WERI-Rb-1 (cell line): ENCODE data around the gene SLCO4A1.

Source experiments
- DNase-seq: peaks from one replicate; pipeline ENCODE4 v3.0.0-alpha.2; 2020
- H3K27ac ChIP-seq: fragments of 250-450 bp; sonication (Bioruptor Pico); 2 replicates; pipeline ENCODE4 v1.5.1; 2020; ENCODE audit warnings: mild to moderate bottlenecking, moderate library complexity
- H3K27me3 ChIP-seq: fragments of 250-450 bp; sonication (Bioruptor Pico); 2 replicates; pipeline ENCODE4 v1.5.1; 2021; ENCODE audit warnings: mild to moderate bottlenecking, low read depth, moderate library complexity; ENCODE audit not compliant: insufficient read depth, severe bottlenecking
- H3K36me3 ChIP-seq: fragments of 250-450 bp; sonication (Bioruptor Pico); 2 replicates; pipeline ENCODE4 v1.5.1; 2020; ENCODE audit warnings: mild to moderate bottlenecking, moderate library complexity
- H3K4me3 ChIP-seq: 2 replicates; pipeline ENCODE4 v1.5.1; 2011; ENCODE audit warnings: low read depth, mild to moderate bottlenecking, control low read depth, low read length
- H3K9me3 ChIP-seq: fragments of 250-450 bp; sonication (Bioruptor Pico); 2 replicates; pipeline ENCODE4 v1.5.1; 2021; ENCODE audit warnings: mild to moderate bottlenecking, moderate library complexity; ENCODE audit not compliant: severe bottlenecking
- TF ChIP-seq, protein P1 (sequence below): IDR thresholded peaks from 2 replicates; pipeline ENCODE4 v1.5.1; 2011; ENCODE audit warnings: low read depth, mild to moderate bottlenecking, control low read depth, inconsistent platforms, low read length

Gene SLCO4A1

DNA sequence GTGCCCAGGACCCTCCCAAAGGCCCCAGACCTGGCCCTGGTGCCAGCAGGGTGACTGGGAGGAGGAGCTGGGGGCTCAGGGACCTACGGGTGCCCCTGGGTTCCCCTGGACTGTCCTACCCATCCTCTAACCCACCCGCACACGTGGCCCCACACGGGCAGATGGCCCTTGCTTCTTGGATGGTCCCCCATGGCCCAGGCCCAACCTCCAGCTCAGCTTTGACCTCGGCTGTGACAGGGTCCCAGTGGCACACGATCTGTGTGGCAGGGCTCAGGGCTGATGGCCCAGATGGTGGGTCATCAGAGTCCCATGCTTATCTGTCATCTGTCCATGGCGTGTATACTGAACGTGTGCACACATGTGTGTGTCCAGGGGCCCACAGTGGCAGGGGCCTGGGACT, 70.3 kb downstream of the SLCO4A1 start:
- Histone ChIP-seq H3K36me3 (no peaks in the 10 kb centered on the region), H3K4me3 (no peak overlapping the region), H3K27me3 (peaks cover 4% of the 10 kb centered on the region), H3K9me3 (no peaks in the 10 kb centered on the region), H3K27ac (no peak overlapping the region)
- TF ChIP-seq, protein P1, sequence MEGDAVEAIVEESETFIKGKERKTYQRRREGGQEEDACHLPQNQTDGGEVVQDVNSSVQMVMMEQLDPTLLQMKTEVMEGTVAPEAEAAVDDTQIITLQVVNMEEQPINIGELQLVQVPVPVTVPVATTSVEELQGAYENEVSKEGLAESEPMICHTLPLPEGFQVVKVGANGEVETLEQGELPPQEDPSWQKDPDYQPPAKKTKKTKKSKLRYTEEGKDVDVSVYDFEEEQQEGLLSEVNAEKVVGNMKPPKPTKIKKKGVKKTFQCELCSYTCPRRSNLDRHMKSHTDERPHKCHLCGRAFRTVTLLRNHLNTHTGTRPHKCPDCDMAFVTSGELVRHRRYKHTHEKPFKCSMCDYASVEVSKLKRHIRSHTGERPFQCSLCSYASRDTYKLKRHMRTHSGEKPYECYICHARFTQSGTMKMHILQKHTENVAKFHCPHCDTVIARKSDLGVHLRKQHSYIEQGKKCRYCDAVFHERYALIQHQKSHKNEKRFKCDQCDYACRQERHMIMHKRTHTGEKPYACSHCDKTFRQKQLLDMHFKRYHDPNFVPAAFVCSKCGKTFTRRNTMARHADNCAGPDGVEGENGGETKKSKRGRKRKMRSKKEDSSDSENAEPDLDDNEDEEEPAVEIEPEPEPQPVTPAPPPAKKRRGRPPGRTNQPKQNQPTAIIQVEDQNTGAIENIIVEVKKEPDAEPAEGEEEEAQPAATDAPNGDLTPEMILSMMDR = no peak
- DNase-seq = no peak

DNA sequence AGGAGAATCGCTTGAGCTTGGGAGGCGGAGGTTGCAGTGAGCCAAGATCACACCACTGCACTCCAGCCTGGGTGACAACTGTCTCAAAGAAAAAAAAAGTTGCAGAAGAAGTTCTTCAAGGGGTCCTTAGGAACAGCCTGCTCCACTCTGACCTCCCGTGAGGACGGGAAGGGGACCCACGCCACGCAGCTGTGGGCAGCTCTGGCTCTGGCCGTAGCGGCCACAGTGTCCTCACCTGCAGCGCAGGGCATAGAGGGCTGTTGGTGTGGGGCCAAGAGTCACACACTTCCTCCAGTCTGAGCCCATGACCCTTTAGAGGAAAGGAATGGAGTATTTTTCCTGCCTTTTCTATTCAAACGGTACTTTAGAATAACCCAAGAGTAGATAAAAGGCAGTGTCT, 71.7 kb downstream of the SLCO4A1 start:
- no peak for DNase-seq
- peaks cover 2% of the 10 kb centered on the region for H3K27me3 ChIP-seq
- H3K36me3 ChIP-seq = no peaks in the 10 kb centered on the region
- no peaks in the 10 kb centered on the region for H3K9me3 ChIP-seq
- no peak overlapping the region for H3K27ac ChIP-seq
- TF ChIP-seq, protein P1 = no peak
- no peak overlapping the region for H3K4me3 ChIP-seq

DNA sequence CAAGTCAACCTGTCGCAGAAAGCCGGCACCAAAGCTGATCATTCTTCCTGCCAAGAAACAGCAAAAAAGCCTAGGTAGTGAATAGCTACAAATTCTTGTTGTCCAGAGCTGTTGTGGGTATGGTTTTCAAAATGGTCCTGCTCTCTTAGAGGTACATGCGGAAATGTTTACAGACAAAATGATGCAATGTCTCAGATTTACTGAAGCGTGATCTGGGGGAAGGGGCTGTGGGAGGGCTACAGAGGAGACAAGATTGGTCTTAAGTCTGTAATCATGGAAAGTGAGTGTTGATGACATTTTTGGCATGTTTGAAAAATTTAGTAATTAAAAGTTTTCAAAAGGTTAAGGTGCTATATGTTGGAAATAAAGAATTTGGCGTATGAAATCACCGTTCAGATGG, 72.5 kb downstream of the SLCO4A1 start:
- Histone ChIP-seq H3K27me3 (no peaks in the 10 kb centered on the region), H3K27ac (no peak overlapping the region), H3K36me3 (no peaks in the 10 kb centered on the region), H3K4me3 (no peak overlapping the region), H3K9me3 (peaks cover 2% of the 10 kb centered on the region)
- TF ChIP-seq, protein P1 = no peak
- no peak for DNase-seq

DNA sequence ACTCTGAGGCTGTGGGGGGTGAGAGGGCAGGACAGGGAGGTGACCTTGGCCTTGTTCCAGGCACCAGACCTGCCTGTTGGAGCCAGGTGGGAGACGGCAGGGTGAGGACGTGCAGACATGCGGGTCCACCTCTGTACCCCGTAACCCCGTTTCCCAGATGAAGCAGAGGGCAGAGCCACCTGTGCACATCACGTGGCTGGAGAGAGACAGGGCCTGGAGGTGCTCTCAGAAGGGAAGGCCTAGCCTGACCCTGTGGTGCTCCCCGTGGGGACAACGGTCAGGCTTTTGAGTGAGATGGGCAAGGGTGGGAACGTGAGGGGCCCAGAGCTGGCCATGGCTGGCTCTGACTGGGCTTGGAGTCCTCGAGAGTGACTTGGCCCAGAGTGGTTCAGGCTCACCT, 72.9 kb downstream of the SLCO4A1 start:
- Histone ChIP-seq H3K36me3 (no peaks in the 10 kb centered on the region), H3K4me3 (no peak overlapping the region), H3K9me3 (peaks cover 2% of the 10 kb centered on the region), H3K27me3 (no peaks in the 10 kb centered on the region), H3K27ac (no peak overlapping the region)
- no peak for DNase-seq
- TF ChIP-seq, protein P1 = no peak

DNA sequence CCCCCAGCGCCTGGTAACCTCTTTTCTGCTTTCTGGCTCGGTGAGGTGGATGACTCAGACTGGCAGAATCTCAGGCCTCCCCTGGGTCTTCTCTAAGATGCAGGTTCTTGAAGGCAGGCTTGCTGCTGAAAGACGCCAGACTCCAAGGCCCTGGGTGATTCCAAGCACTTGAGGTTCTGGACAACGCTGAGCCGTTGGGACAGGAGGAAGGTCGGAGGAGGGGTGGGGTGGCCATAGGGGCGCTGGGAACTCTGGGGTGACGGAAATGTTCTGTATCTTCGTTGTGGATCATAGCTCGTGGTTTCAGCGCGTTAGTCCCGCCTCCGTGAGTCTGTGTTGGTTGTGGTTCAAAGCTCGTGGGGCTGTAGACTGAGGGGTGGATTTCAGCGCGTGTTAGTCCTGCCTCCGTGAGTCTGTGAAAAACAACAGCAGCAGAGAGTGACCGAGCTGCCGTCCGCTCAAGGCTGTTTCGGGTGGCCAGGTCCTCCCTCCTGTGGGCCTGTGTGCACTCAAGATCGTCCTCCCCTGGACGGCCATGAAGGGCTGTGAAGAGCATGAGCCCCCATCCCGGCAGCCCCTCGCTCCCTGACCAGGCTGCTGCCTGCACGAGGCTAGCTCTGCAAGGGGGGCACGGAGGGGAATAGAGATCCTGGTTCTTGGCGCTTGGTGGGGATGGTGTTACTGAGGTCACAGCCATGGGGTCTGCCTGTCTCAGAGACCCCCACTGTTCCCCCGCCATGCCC, 74.1 kb downstream of the SLCO4A1 start:
- Histone ChIP-seq H3K9me3 (peaks cover 2% of the 10 kb centered on the region), H3K36me3 (no peaks in the 10 kb centered on the region), H3K27ac (no peak overlapping the region), H3K27me3 (no peaks in the 10 kb centered on the region), H3K4me3 (no peak overlapping the region)
- TF ChIP-seq, protein P1 = no peak
- no peak for DNase-seq

DNA sequence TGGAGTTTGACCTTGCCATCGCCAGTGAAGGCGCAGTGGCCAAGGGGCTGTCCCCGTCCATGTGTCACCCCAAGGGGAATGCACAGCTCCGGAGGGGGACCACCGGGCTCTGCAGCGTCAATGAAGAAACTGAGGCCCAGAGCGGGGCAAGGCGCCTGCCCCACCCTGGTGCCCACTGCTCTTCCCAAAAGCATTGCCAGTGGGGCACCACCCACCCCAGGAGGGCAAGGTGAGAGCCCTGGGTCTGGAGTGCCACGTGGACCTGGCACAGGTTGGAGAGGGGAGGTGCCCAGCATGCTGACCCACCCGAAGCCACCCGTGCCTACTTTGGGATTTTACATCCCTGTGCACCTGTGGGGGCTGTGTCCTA, 74.6 kb downstream of the SLCO4A1 start:
- TF ChIP-seq, protein P1 = no peak
- H3K27ac ChIP-seq = no peak overlapping the region
- H3K36me3 ChIP-seq = no peaks in the 10 kb centered on the region
- DNase-seq = no peak
- H3K9me3 ChIP-seq = peaks cover 2% of the 10 kb centered on the region
- H3K27me3 ChIP-seq = no peaks in the 10 kb centered on the region
- no peak overlapping the region for H3K4me3 ChIP-seq
